Activated naive CD8-positive, alpha-beta T cell treated with anti-CD3 and anti-CD28 coated beads, Interleukin-2, amount 50 U/mL, for 24 hours (primary cell): ENCODE measurements around the gene OR51D1.

Experiments used
- ATAC-seq: fragments of 150-1000 bp; cut with Tn5 transposase; one replicate; pipeline ENCODE4 v1.10.0; 2021
- DNase-seq: peaks from one replicate; pipeline ENCODE4 v3.0.0; 2021
- H3K27ac Mint-ChIP-seq: one replicate; pipeline ENCODE4 v1.8.0; 2021; ENCODE audit warnings: mild to moderate bottlenecking, mixed read lengths
- H3K27me3 Mint-ChIP-seq: one replicate; pipeline ENCODE4 v1.8.0; 2021; ENCODE audit warnings: mixed read lengths
- H3K36me3 Mint-ChIP-seq: one replicate; pipeline ENCODE4 v1.8.0; 2021; ENCODE audit warnings: low read depth, mixed read lengths
- H3K4me1 Mint-ChIP-seq: one replicate; pipeline ENCODE4 v1.8.0; 2021; ENCODE audit warnings: mixed read lengths
- H3K4me3 Mint-ChIP-seq: one replicate; pipeline ENCODE4 v1.8.0; 2021; ENCODE audit warnings: mild to moderate bottlenecking, moderate library complexity, mixed read lengths
- H3K9me3 Mint-ChIP-seq: one replicate; pipeline ENCODE4 v1.8.0; 2021; ENCODE audit warnings: mixed read lengths

The OR51D1 gene

GRCh38 chr11:4636962-4637661 is at the start of gene OR51D1:
OR51D1 (plus strand) TSS chr11:4637477; CDS start chr11:4639791, 2,314 bp downstream.
- DNase-seq (peak; percentile 71), ATAC-seq (peak; percentile 89)
- peaks cover 4% of the 10 kb centered on the region for H3K27me3 Mint-ChIP-seq
- no peak within 1 kb of the TSS for H3K4me3 Mint-ChIP-seq
- H3K27ac Mint-ChIP-seq: no peak within 1 kb of the TSS
- no peaks in the 10 kb centered on the region for H3K9me3 Mint-ChIP-seq
- no peaks in the 10 kb centered on the region for H3K4me1 Mint-ChIP-seq
- no peaks in the 10 kb centered on the region for H3K36me3 Mint-ChIP-seq

DNA sequence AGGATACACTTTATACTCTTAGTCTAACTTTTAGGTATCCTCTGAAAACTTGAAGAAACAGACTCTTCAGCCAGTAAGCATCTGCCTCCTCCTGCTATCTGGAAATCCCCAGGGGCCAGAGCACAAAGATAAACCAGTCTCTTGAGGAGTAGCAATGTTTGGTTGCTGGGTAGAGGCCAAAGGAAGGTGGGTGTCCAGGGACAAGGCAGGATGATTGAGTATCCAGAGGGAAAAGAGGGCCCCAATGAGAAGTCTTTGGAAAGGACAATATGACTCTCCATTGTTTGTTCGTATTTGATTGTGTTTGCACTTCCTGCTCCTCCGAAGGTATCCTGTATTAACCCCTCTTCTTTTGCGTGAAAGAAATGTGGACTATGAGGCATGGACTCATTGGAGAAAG is 48.3 kb upstream of the OR51D1 start:
- no peak overlapping the region for H3K27ac Mint-ChIP-seq
- no peak overlapping the region for H3K4me3 Mint-ChIP-seq
- H3K27me3 Mint-ChIP-seq: peaks cover 4% of the 10 kb centered on the region
- H3K36me3 Mint-ChIP-seq: no peaks in the 10 kb centered on the region
- no peak for DNase-seq
- peaks cover 2% of the 10 kb centered on the region for H3K4me1 Mint-ChIP-seq
- no peaks in the 10 kb centered on the region for H3K9me3 Mint-ChIP-seq
- ATAC-seq: no peak

DNA sequence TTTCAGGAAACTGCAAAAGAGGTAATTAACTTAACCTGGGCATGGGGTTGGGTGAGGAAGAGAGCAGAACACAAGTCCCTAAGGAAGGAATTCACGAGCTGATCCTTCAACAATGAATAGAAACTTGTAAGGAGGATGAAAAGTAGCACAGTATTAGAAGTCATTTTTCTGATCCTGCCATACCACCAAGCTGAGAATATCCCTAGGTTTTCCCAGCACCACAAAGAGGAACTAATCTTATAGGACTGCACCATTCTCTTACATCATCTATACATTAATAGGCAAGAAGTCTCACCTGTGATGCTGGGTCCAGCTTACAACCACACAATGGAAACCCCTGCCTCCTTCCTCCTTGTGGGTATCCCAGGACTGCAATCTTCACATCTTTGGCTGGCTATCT is 43.5 kb upstream of the OR51D1 start, which contains the start of gene OR52I1:
TSS of gene OR52I1 (plus strand) at position 301 of the 400 bp plus-strand sequence. CDS start at position 301, 0 bp downstream.
- no peak within 1 kb of the TSS for H3K4me3 Mint-ChIP-seq

DNA sequence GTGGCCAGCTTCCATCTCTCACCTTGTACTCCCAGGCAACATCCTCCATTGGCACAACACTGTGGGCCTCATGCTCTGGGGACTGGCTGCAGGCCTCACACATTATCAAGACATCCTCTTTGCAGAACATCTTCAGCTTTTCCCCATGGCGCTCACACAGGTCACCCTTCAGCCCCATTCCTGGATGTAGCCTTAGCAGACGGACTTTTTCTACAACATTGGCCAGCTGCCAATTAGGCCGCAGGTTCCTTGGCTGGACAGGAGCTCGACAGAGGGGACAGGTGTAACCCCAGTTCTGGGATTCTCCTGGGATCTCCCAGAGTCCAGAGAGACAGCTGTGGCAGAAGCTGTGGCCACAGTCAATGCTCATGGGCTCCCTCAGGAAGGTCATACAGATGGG is 32.2 kb upstream of the OR51D1 start:
- Mint-ChIP-seq H3K9me3 (peaks cover 5% of the 10 kb centered on the region), H3K4me1 (peaks cover 33% of the 10 kb centered on the region), H3K36me3 (peaks cover 20% of the 10 kb centered on the region), H3K27ac (no peak overlapping the region), H3K4me3 (no peak overlapping the region), H3K27me3 (no peaks in the 10 kb centered on the region)
- ATAC-seq (no peak), DNase-seq (no peak)

More for the DNA sequence above, 43.5 kb upstream of the OR51D1 start, which contains the start of gene OR52I1:
- no peaks in the 10 kb centered on the region for H3K27me3 Mint-ChIP-seq
- DNase-seq (no peak), ATAC-seq (no peak)
- H3K4me1 Mint-ChIP-seq: no peaks in the 10 kb centered on the region
- H3K27ac Mint-ChIP-seq: no peak within 1 kb of the TSS
- H3K36me3 Mint-ChIP-seq: peaks cover 8% of the 10 kb centered on the region
- no peaks in the 10 kb centered on the region for H3K9me3 Mint-ChIP-seq

- DNase-seq: no peak
- Mint-ChIP-seq H3K4me3 (peak overlapping the region; percentile 93), H3K36me3 (peaks cover 16% of the 10 kb centered on the region), H3K4me1 (peaks cover 39% of the 10 kb centered on the region), H3K9me3 (peaks cover 5% of the 10 kb centered on the region), H3K27ac (no peak overlapping the region), H3K27me3 (no peaks in the 10 kb centered on the region)
- ATAC-seq: no peak
Measured at GRCh38 chr11:4606231-4607015, 30.9 kb upstream of the OR51D1 start.

- no peaks in the 10 kb centered on the region for H3K27me3 Mint-ChIP-seq
- DNase-seq (no peak), ATAC-seq (no peak)
- H3K9me3 Mint-ChIP-seq: peaks cover 5% of the 10 kb centered on the region
- H3K4me3 Mint-ChIP-seq: peak overlapping the region; percentile 93
- peaks cover 39% of the 10 kb centered on the region for H3K4me1 Mint-ChIP-seq
- peak overlapping the region; percentile 77 for H3K27ac Mint-ChIP-seq
- H3K36me3 Mint-ChIP-seq: peaks cover 12% of the 10 kb centered on the region
Measured at GRCh38 chr11:4607096-4607495, 30.2 kb upstream of the OR51D1 start.

GRCh38 chr11:4607781-4608666 is 29.3 kb upstream of the OR51D1 start, which contains the start of gene TRIM68:
TRIM68 (minus strand) TSS chr11:4608231; CDS start chr11:4605504, 2,727 bp downstream.
- peaks cover 5% of the 10 kb centered on the region for H3K9me3 Mint-ChIP-seq
- H3K4me1 Mint-ChIP-seq: peaks cover 39% of the 10 kb centered on the region
- DNase-seq: peak; percentile 93
- H3K27ac Mint-ChIP-seq: peak within 1 kb of the TSS; percentile 77
- H3K4me3 Mint-ChIP-seq: peak within 1 kb of the TSS; percentile 93
- ATAC-seq: peak; percentile 100
- H3K36me3 Mint-ChIP-seq: peaks cover 11% of the 10 kb centered on the region
- no peaks in the 10 kb centered on the region for H3K27me3 Mint-ChIP-seq

DNA sequence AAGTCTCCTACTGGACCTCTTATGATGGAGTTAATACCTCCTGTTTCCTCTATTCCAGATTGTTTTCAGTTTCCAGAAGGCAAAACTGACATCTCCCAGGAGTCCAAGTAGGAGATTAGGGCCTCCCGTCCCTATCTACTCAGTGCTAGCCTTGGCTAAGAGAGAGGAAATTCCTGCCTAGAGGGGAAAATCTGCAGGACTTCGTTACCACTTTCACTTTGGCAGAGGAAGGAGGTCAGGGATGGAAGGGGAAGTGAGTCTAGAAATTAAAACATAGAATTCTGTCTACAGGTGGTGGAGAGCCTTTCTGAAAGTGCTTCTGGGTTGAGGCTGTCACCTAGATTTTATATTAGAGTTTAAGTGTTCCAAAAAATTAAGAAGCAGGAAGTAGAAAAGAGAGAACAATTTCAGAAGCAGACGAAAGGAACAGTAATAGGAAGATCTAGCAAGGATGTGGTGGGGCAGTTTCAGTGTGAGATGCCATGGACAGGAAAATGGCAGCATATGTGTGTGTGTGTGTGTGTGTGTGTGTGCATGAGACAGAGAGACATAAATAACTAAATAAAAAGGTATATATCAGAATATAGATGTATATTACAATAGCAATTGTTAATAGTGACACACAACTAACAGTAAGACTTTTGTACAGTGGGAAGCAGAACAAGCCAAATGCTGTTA is 26.9 kb upstream of the OR51D1 start:
- H3K27me3 Mint-ChIP-seq: peaks cover 4% of the 10 kb centered on the region
- ATAC-seq: no peak
- H3K27ac Mint-ChIP-seq: peak overlapping the region; percentile 50
- H3K4me3 Mint-ChIP-seq: peak overlapping the region; percentile 61
- peaks cover 5% of the 10 kb centered on the region for H3K9me3 Mint-ChIP-seq
- peaks cover 39% of the 10 kb centered on the region for H3K4me1 Mint-ChIP-seq
- DNase-seq: no peak
- no peaks in the 10 kb centered on the region for H3K36me3 Mint-ChIP-seq

GRCh38 chr11:4611986-4612385 is 25.3 kb upstream of the OR51D1 start:
- Mint-ChIP-seq H3K27me3 (peaks cover 9% of the 10 kb centered on the region), H3K4me3 (no peak overlapping the region), H3K9me3 (peaks cover 5% of the 10 kb centered on the region), H3K4me1 (peaks cover 30% of the 10 kb centered on the region), H3K36me3 (no peaks in the 10 kb centered on the region), H3K27ac (no peak overlapping the region)
- DNase-seq: no peak
- no peak for ATAC-seq

- H3K9me3 Mint-ChIP-seq: no peaks in the 10 kb centered on the region
- H3K36me3 Mint-ChIP-seq: no peaks in the 10 kb centered on the region
- peaks cover 17% of the 10 kb centered on the region for H3K27me3 Mint-ChIP-seq
- ATAC-seq (no peak), DNase-seq (no peak)
- no peak overlapping the region for H3K4me3 Mint-ChIP-seq
- H3K27ac Mint-ChIP-seq: no peak overlapping the region
- no peaks in the 10 kb centered on the region for H3K4me1 Mint-ChIP-seq
Measured at GRCh38 chr11:4615856-4616444, 21.3 kb upstream of the OR51D1 start.

DNA sequence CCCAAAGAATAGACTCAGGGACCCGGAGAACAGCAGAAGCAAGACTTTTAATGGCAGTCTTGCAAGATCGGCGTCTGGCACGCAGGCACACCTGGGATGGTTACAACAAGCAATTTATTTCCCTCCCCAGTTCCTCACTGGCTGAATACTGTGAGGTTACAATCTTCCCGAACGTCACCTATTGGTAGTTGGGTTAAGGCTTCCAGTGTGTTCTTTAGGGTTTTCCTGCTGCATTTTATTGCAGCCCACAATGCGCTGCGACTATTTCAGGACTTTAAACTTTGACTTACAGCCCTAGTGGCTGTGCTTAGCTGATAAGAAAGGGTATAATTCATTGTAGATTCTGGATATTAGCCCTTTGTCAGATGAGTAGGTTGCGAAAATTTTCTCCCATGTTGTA is 17.8 kb upstream of the OR51D1 start:
- Mint-ChIP-seq H3K9me3 (no peaks in the 10 kb centered on the region), H3K4me3 (no peak overlapping the region), H3K27ac (no peak overlapping the region), H3K36me3 (no peaks in the 10 kb centered on the region), H3K27me3 (peaks cover 17% of the 10 kb centered on the region), H3K4me1 (no peaks in the 10 kb centered on the region)
- ATAC-seq: no peak
- no peak for DNase-seq

GRCh38 chr11:4626207-4627099 is 10.8 kb upstream of the OR51D1 start:
- Mint-ChIP-seq H3K36me3 (peaks cover 4% of the 10 kb centered on the region), H3K27ac (no peak overlapping the region), H3K9me3 (peaks cover 19% of the 10 kb centered on the region), H3K4me1 (no peaks in the 10 kb centered on the region), H3K27me3 (peaks cover 28% of the 10 kb centered on the region), H3K4me3 (no peak overlapping the region)
- DNase-seq (peak; percentile 65), ATAC-seq (no peak)

DNA sequence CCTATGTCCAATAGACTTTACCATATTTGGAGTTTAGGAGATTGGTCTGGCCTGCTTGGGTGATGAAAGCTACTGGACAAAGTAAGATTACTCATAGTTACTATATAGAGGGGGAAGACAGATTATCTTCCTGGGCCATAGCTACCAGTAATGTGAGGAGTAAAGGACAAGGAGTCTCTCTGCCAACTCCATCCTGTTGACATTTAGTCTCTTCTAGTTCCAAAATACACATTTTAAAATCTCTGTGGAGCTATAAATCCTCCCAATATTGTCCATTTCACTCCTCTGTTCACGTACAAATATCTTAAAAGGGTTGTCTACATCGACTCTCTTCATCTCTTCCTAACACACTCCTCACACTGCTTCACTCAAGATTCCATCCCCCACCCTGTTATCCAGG is 1.1 kb upstream of the OR51D1 start:
- Mint-ChIP-seq H3K4me1 (no peaks in the 10 kb centered on the region), H3K4me3 (no peak overlapping the region), H3K27ac (no peak overlapping the region), H3K27me3 (peaks cover 7% of the 10 kb centered on the region), H3K36me3 (no peaks in the 10 kb centered on the region), H3K9me3 (no peaks in the 10 kb centered on the region)
- DNase-seq: no peak
- no peak for ATAC-seq
